ENCODE data around the gene RAB33A. TPM values are rescaled to one million over a fixed set of nuclear protein-coding genes. Genes with fewer than 3 reads are reported as not detected.

The RAB33A gene
- total RNA-seq, 1 donor from 2014 or later = 1.7 TPM

GRCh38 chrX:130176942-130177341, 5.2 kb downstream of the RAB33A start:
- no peak overlapping the region for H3K4me3 ChIP-seq (ENCODE audit: insufficient read depth, low read depth, low read length)
- no peaks in the 10 kb centered on the region for H3K36me3 ChIP-seq (ENCODE audit: insufficient read depth, low read length)
- H3K27ac ChIP-seq (ENCODE audit: low read depth, low read length) = no peak overlapping the region
- no peaks in the 10 kb centered on the region for H4K20me1 ChIP-seq (ENCODE audit: insufficient read depth, low read length)
- no peaks in the 10 kb centered on the region for H3K79me2 ChIP-seq (ENCODE audit: insufficient read depth, low read length)
- peaks cover 3% of the 10 kb centered on the region for H3K27me3 Mint-ChIP-seq (ENCODE audit: low read depth, unreplicated experiment)
- TF ChIP-seq CTCF (IDR thresholded peaks at IDR 0.05; ENCODE audit: insufficient read depth, low read depth, low read length) = no peak
- no peak for TF ChIP-seq EZH2 (IDR thresholded peaks at IDR 0.05; ENCODE audit: insufficient read depth, low read length)
- H3K27me3 ChIP-seq (ENCODE audit: insufficient read depth, low read length) = no peaks in the 10 kb centered on the region
- H3K9me3 Mint-ChIP-seq (ENCODE audit: unreplicated experiment) = no peaks in the 10 kb centered on the region
- H3K9ac ChIP-seq (ENCODE audit: low read length) = no peak overlapping the region
- no peak for FAIRE-seq
- no peaks in the 10 kb centered on the region for H3K36me3 Mint-ChIP-seq (ENCODE audit: low read depth, unreplicated experiment)
- H2AFZ ChIP-seq (ENCODE audit: low read depth, low read length) = no peak overlapping the region
- H3K4me1 Mint-ChIP-seq (ENCODE audit: low read depth, unreplicated experiment) = peaks cover 29% of the 10 kb centered on the region
- H3K4me2 ChIP-seq (ENCODE audit: low read length) = no peak overlapping the region
- no peak overlapping the region for H3K4me3 Mint-ChIP-seq (ENCODE audit: unreplicated experiment)
- no peak overlapping the region for H3K27ac Mint-ChIP-seq (ENCODE audit: unreplicated experiment)
- peaks cover 23% of the 10 kb centered on the region for H3K4me1 ChIP-seq (ENCODE audit: insufficient read depth, low read length)
- no peak for DNase-seq (ENCODE audit: low read depth)
- H3K9me3 ChIP-seq (ENCODE audit: insufficient read depth, low read depth, low read length) = no peaks in the 10 kb centered on the region

GRCh38 chrX:130179170-130179569, 7.4 kb downstream of the RAB33A start:
- H3K9me3 ChIP-seq (ENCODE audit: insufficient read depth, low read depth, low read length) = no peaks in the 10 kb centered on the region
- TF ChIP-seq CTCF (IDR thresholded peaks at IDR 0.05; ENCODE audit: insufficient read depth, low read depth, low read length) (no peak), EZH2 (IDR thresholded peaks at IDR 0.05; ENCODE audit: insufficient read depth, low read length) (no peak)
- H3K4me2 ChIP-seq (ENCODE audit: low read length) = no peak overlapping the region
- no peaks in the 10 kb centered on the region for H3K79me2 ChIP-seq (ENCODE audit: insufficient read depth, low read length)
- Mint-ChIP-seq H3K4me3 (ENCODE audit: unreplicated experiment) (no peak overlapping the region), H3K27me3 (ENCODE audit: low read depth, unreplicated experiment) (peaks cover 3% of the 10 kb centered on the region), H3K9me3 (ENCODE audit: unreplicated experiment) (no peaks in the 10 kb centered on the region), H3K4me1 (ENCODE audit: low read depth, unreplicated experiment) (peaks cover 19% of the 10 kb centered on the region), H3K36me3 (ENCODE audit: low read depth, unreplicated experiment) (no peaks in the 10 kb centered on the region), H3K27ac (ENCODE audit: unreplicated experiment) (no peak overlapping the region)
- no peak for FAIRE-seq
- no peaks in the 10 kb centered on the region for H3K36me3 ChIP-seq (ENCODE audit: insufficient read depth, low read length)
- no peak for DNase-seq (ENCODE audit: low read depth)
- H3K4me1 ChIP-seq (ENCODE audit: insufficient read depth, low read length) = peaks cover 4% of the 10 kb centered on the region
- H2AFZ ChIP-seq (ENCODE audit: low read depth, low read length) = no peak overlapping the region
- no peak overlapping the region for H3K27ac ChIP-seq (ENCODE audit: low read depth, low read length)
- no peak overlapping the region for H3K4me3 ChIP-seq (ENCODE audit: insufficient read depth, low read depth, low read length)
- no peaks in the 10 kb centered on the region for H4K20me1 ChIP-seq (ENCODE audit: insufficient read depth, low read length)
- no peaks in the 10 kb centered on the region for H3K27me3 ChIP-seq (ENCODE audit: insufficient read depth, low read length)
- H3K9ac ChIP-seq (ENCODE audit: low read length) = no peak overlapping the region

- Histone ChIP-seq H3K27me3 (ENCODE audit: insufficient read depth, low read length) (no peaks in the 10 kb centered on the region), H3K9ac (ENCODE audit: low read length) (no peak overlapping the region), H3K36me3 (ENCODE audit: insufficient read depth, low read length) (no peaks in the 10 kb centered on the region), H3K79me2 (ENCODE audit: insufficient read depth, low read length) (no peaks in the 10 kb centered on the region), H3K4me2 (ENCODE audit: low read length) (no peak overlapping the region), H2AFZ (ENCODE audit: low read depth, low read length) (no peak overlapping the region), H3K4me3 (ENCODE audit: insufficient read depth, low read depth, low read length) (no peak overlapping the region), H3K27ac (ENCODE audit: low read depth, low read length) (no peak overlapping the region), H3K9me3 (ENCODE audit: insufficient read depth, low read depth, low read length) (no peaks in the 10 kb centered on the region), H3K4me1 (ENCODE audit: insufficient read depth, low read length) (no peaks in the 10 kb centered on the region), H4K20me1 (ENCODE audit: insufficient read depth, low read length) (no peaks in the 10 kb centered on the region)
- Mint-ChIP-seq H3K36me3 (ENCODE audit: low read depth, unreplicated experiment) (no peaks in the 10 kb centered on the region), H3K27me3 (ENCODE audit: low read depth, unreplicated experiment) (peaks cover 3% of the 10 kb centered on the region), H3K4me3 (ENCODE audit: unreplicated experiment) (no peak overlapping the region), H3K4me1 (ENCODE audit: low read depth, unreplicated experiment) (peaks cover 18% of the 10 kb centered on the region), H3K27ac (ENCODE audit: unreplicated experiment) (no peak overlapping the region), H3K9me3 (ENCODE audit: unreplicated experiment) (no peaks in the 10 kb centered on the region)
- TF ChIP-seq EZH2 (IDR thresholded peaks at IDR 0.05; ENCODE audit: insufficient read depth, low read length) (no peak), CTCF (IDR thresholded peaks at IDR 0.05; ENCODE audit: insufficient read depth, low read depth, low read length) (no peak)
- DNase-seq (ENCODE audit: low read depth) (no peak), FAIRE-seq (peak; percentile 70)
Observed at GRCh38 chrX:130179579-130180215, 7.9 kb downstream of the RAB33A start.

All from astrocyte (in vitro differentiated cells and primary cell).